ENCODE measurements around the gene ALOXE3.
A peak's percentile ranks its signal among the peaks of the same experiment; 100 is the strongest.

The ALOXE3 gene

GRCh38 chr17:8096541-8096940 is 21.8 kb downstream of the ALOXE3 start:
- H3K27ac ChIP-seq = no peak overlapping the region
- DNase-seq (ENCODE audit: low spot score) = no peak
- CTCF ChIA-PET = no interaction called here
- POLR2A ChIA-PET (ENCODE audit: low non-redundant PET) = no interaction called here
- TF ChIP-seq CTCF (conservative IDR thresholded peaks at IDR 0.05; ENCODE audit: low read depth) = no peak

- ChIA-PET CTCF (interaction anchor here (1.2 kb wide), 1 partner anchor 24 kb away, joined by 3 read pairs; no protein-coding TSS in a partner anchor), POLR2A (ENCODE audit: low non-redundant PET) (no interaction called here)
- no peak for TF ChIP-seq CTCF (conservative IDR thresholded peaks at IDR 0.05; ENCODE audit: low read depth)
- no peak overlapping the region for H3K27ac ChIP-seq
- no peak for DNase-seq (ENCODE audit: low spot score)
Observed at GRCh38 chr17:8095361-8095760, 23.0 kb downstream of the ALOXE3 start.

- no peak for DNase-seq (ENCODE audit: low spot score)
- POLR2A ChIA-PET (ENCODE audit: low non-redundant PET) = no interaction called here
- CTCF ChIA-PET = interaction anchor here (0.6 to 1.2 kb wide), 5 partner anchors 10 to 76 kb away, joined by 3 to 5 read pairs (median 4); no protein-coding TSS in a partner anchor
- no peak for TF ChIP-seq CTCF (conservative IDR thresholded peaks at IDR 0.05; ENCODE audit: low read depth)
- H3K27ac ChIP-seq = no peak overlapping the region
Observed at GRCh38 chr17:8091033-8091687, 27.2 kb downstream of the ALOXE3 start.

GRCh38 chr17:8089728-8090127 is 28.6 kb downstream of the ALOXE3 start:
- no peak for TF ChIP-seq CTCF (conservative IDR thresholded peaks at IDR 0.05; ENCODE audit: low read depth)
- DNase-seq (ENCODE audit: low spot score) = no peak
- POLR2A ChIA-PET (ENCODE audit: low non-redundant PET) = no interaction called here
- H3K27ac ChIP-seq = no peak overlapping the region
- CTCF ChIA-PET = interaction anchor here (0.8 kb wide), 1 partner anchor 21 kb away, joined by 3 read pairs; no protein-coding TSS in a partner anchor

- peak overlapping the region; percentile 62 for H3K27ac ChIP-seq
- TF ChIP-seq CTCF (conservative IDR thresholded peaks at IDR 0.05; ENCODE audit: low read depth) = no peak
- ChIA-PET POLR2A (ENCODE audit: low non-redundant PET) (no interaction called here), CTCF (interaction anchor here (0.6 to 2.2 kb wide), 4 partner anchors 14 to 110 kb away, joined by 3 to 11 read pairs (median 4); no protein-coding TSS in a partner anchor)
- no peak for DNase-seq (ENCODE audit: low spot score)
Observed at GRCh38 chr17:8087952-8088230, 30.4 kb downstream of the ALOXE3 start.

GRCh38 chr17:8087075-8087951 is 31.0 kb downstream of the ALOXE3 start, which contains the start of gene ALOX12B:
ALOX12B (minus strand) TSS chr17:8087716; CDS start chr17:8087442, 274 bp downstream.
- ChIA-PET POLR2A (ENCODE audit: low non-redundant PET) (no interaction called here), CTCF (interaction anchor here (0.6 to 2.2 kb wide), 6 partner anchors 13 to 243 kb away, joined by 3 to 11 read pairs (median 4); no protein-coding TSS in a partner anchor)
- no peak for TF ChIP-seq CTCF (conservative IDR thresholded peaks at IDR 0.05; ENCODE audit: low read depth)
- H3K27ac ChIP-seq = peak within 1 kb of the TSS; percentile 62
- no peak for DNase-seq (ENCODE audit: low spot score)
